Spinal cord (tissue), 10 donors: Measurements from ENCODE around the gene ANKRD55. TPM values are rescaled to one million over a fixed set of nuclear protein-coding genes. Genes with fewer than 3 reads are reported as not detected.
"Not testable (repeated sequence)": the region's sequence is repeated elsewhere in the genome, so short reads cannot be mapped to it uniquely, and the experiment has no call there.

Experiments
- DNase-seq, 6 donors: peaks; one replicate each; pipeline versions ENCODE4 v3.0.0 to v3.0.0-alpha.2; 2013 to 2015; ENCODE audit warnings: low spot score in 6 of 6, low read depth in 4 of 6
- H3K27ac ChIP-seq: one replicate; pipeline ENCODE4 v1.5.1; 2013; ENCODE audit warnings: low read depth, low read length, control low read depth
- H3K27me3 ChIP-seq: one replicate; pipeline ENCODE4 v1.6.1; 2013; ENCODE audit warnings: low read length; ENCODE audit not compliant: control insufficient read depth, insufficient read depth
- H3K36me3 ChIP-seq: one replicate; pipeline ENCODE4 v1.6.1; 2013; ENCODE audit warnings: low read length; ENCODE audit not compliant: control insufficient read depth, insufficient read depth
- H3K4me1 ChIP-seq: one replicate; pipeline ENCODE4 v1.6.1; 2013; ENCODE audit warnings: low read length; ENCODE audit not compliant: control insufficient read depth, insufficient read depth
- H3K4me3 ChIP-seq: one replicate; pipeline ENCODE4 v1.5.1; 2013; ENCODE audit warnings: low read depth, low read length, control low read depth
- H3K9me3 ChIP-seq: one replicate; pipeline ENCODE4 v1.6.1; 2013; ENCODE audit warnings: low read length; ENCODE audit not compliant: control insufficient read depth, insufficient read depth
- WGBS: methylation state at CpG from one replicate; pipeline ENCODE4 v1.1.5; 2013; ENCODE audit warnings: missing lambda C conversion rate; ENCODE audit not compliant: insufficient coverage; 5-methylcytosine and 5-hydroxymethylcytosine counted together
- polyA plus RNA-seq, 2 donors: library from polyadenylated mRNA; unstranded; fragments of 120-200 nt; gene quantifications; one replicate each; pipeline ENCODE4 v1.2.1, GENCODE V29; 2013; ENCODE audit not compliant: insufficient read length in 2 of 2
- total RNA-seq, 2 donors: library from RNA; depleted of rRNA in 1 of 2; stranded (reverse); fragments of 120-200 nt in 1 of 2; fragments of >200 nt in 1 of 2; gene quantifications; one replicate each; pipeline versions ENCODE4 v1.2.3 to v1.2.4, GENCODE V29; 2013 to 2014
- donor health status: healthy.

The ANKRD55 gene
- total and polyA plus RNA-seq, 4 donors, result 3.9 to 14.0 (median 11.3) TPM

DNA sequence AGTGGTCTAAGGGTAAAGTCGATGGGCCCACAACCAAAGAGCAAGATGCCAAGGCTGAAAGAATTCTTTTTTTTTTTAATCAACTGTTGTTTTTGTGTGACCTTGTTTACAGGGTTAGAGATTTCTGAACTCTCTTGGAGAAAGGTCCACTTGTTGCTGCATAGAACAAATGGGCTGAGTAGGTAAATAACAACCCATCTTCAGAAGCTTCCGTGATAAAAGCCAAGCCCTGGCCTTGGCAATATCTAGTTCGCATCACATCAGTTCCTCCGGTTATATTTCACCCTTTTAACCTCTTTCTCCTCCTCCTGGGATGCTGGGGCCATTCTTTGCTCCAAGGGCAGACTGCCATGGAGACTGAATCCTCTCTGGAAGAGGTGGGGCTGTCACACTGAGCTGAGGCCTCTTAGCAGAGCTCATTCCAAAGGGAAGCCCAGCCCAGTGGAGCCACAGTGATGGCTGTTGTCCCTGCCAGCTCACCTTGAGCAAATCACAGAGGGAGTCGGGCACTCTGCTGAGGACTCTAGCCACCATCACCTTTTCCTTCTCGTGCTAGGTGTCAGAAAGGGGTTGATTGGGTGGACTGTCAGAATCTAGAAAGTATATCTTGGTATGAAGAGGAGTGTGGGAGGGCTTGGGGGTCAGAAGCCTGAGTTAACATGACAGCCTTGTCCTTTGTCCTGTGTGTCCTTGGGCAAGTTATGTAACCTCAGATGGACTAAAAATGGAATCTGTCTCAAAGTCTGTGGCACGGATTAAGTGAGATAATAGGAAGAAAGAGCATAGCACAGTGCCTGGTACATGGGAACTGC lies 17.9 kb downstream of the ANKRD55 start:
- Histone ChIP-seq H3K36me3 (no peaks in the 10 kb centered on the region), H3K4me3 (no peak overlapping the region), H3K27ac (no peak overlapping the region), H3K4me1 (no peaks in the 10 kb centered on the region), H3K9me3 (peaks cover 10% of the 10 kb centered on the region), H3K27me3 (no peaks in the 10 kb centered on the region)
- 70% methylated on average over 5 of the region's 7 CpGs for WGBS
- DNase-seq, result no peak

GRCh38 chr5:56213886-56214535 lies 19.1 kb downstream of the ANKRD55 start:
- not testable (repeated sequence) for H3K27me3 ChIP-seq, H3K27ac ChIP-seq, H3K9me3 ChIP-seq, H3K4me3 ChIP-seq, H3K4me1 ChIP-seq, H3K36me3 ChIP-seq, DNase-seq
- no CpG with 5 or more reads among the region's 4 CpGs for WGBS

GRCh38 chr5:56212130-56212879 lies 20.8 kb downstream of the ANKRD55 start:
- Histone ChIP-seq H3K27me3 (no peaks in the 10 kb centered on the region), H3K36me3 (no peaks in the 10 kb centered on the region), H3K4me3 (no peak overlapping the region), H3K4me1 (no peaks in the 10 kb centered on the region), H3K27ac (no peak overlapping the region), H3K9me3 (peaks cover 7% of the 10 kb centered on the region)
- no CpG with 5 or more reads among the region's 4 CpGs for WGBS
- DNase-seq, result no peak

GRCh38 chr5:56211298-56211865 lies 21.7 kb downstream of the ANKRD55 start:
- 75% methylated on average over 2 of the region's 2 CpGs for WGBS

GRCh38 chr5:56208681-56209080 lies 24.4 kb downstream of the ANKRD55 start:
- Histone ChIP-seq H3K36me3 (no peaks in the 10 kb centered on the region), H3K9me3 (no peaks in the 10 kb centered on the region), H3K4me3 (no peak overlapping the region), H3K4me1 (no peaks in the 10 kb centered on the region), H3K27ac (no peak overlapping the region), H3K27me3 (no peaks in the 10 kb centered on the region)
- 94% methylated on average over 5 of the region's 9 CpGs for WGBS
- no peak for DNase-seq

More at GRCh38 chr5:56211298-56211865, 21.7 kb downstream of the ANKRD55 start:
- Histone ChIP-seq H3K27ac (no peak overlapping the region), H3K27me3 (no peaks in the 10 kb centered on the region), H3K36me3 (no peaks in the 10 kb centered on the region), H3K9me3 (no peaks in the 10 kb centered on the region), H3K4me3 (no peak overlapping the region), H3K4me1 (no peaks in the 10 kb centered on the region)
- DNase-seq, result no peak

DNA sequence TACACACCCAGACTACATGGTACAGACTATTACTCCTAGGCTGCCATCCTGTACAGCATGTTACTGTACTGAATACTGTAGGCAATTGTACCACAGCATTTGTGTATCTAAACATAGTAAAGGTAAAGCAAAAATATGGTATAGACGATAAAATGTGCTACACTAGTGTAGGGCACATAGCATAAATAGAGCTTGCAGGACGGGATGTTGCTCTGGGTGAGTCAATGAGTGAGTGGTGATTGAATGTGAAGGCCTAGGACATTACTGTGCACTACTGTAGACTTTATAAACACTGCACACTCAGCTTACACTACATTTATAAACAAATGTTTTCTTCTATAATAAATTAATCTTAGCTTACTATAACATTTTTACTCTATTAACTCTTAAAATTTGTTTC lies 25.6 kb downstream of the ANKRD55 start:
- H3K36me3 ChIP-seq, result no peaks in the 10 kb centered on the region

DNA sequence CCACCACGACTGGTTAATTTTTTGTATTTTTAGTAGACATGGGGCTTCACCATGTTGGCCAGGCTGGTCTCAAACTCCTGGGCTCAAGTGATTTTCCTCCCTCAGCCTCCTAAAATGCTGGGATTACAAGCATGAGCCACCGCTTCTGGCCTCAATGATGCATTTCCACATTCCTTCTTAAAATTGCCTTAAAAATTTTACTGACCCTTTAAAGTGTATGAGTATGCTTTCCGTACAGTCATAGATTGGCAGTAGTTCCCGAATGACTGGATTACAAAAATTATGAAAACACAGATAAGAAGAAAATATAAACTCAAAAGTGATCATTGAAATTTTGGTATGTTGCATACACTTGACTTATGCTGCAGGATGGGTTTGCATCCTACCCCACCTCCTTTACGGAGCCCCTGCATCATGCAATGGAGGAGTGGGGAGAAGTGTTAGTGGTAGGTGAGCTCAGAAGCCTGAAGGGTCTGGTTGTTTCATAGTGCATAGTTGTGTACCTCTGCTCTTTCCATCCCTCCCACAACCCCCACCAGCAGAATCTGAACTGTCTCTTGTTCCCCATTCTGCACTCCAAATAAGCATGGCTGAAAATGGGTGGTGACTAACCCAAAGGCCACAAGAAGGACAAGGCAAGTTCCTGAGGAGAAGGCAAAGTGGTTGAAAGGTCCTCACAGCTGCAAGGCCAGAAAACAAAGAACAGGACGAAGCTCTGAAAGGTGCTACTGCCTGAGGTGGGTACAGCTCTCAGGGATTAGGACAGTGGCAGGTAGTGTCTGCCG lies 26.8 kb downstream of the ANKRD55 start:
- no peak overlapping the region for H3K4me3 ChIP-seq
- no peaks in the 10 kb centered on the region for H3K9me3 ChIP-seq
- no peaks in the 10 kb centered on the region for H3K36me3 ChIP-seq
- DNase-seq, result no peak
- H3K4me1 ChIP-seq, result no peaks in the 10 kb centered on the region
- no peak overlapping the region for H3K27ac ChIP-seq
- 100% methylated on average over 2 of the region's 7 CpGs for WGBS
- no peaks in the 10 kb centered on the region for H3K27me3 ChIP-seq

More for the DNA sequence above, 25.6 kb downstream of the ANKRD55 start:
- Histone ChIP-seq H3K27me3 (no peaks in the 10 kb centered on the region), H3K9me3 (no peaks in the 10 kb centered on the region), H3K27ac (no peak overlapping the region), H3K4me1 (no peaks in the 10 kb centered on the region), H3K4me3 (no peak overlapping the region)
- no CpG with 5 or more reads among the region's 2 CpGs for WGBS
- no peak for DNase-seq

DNA sequence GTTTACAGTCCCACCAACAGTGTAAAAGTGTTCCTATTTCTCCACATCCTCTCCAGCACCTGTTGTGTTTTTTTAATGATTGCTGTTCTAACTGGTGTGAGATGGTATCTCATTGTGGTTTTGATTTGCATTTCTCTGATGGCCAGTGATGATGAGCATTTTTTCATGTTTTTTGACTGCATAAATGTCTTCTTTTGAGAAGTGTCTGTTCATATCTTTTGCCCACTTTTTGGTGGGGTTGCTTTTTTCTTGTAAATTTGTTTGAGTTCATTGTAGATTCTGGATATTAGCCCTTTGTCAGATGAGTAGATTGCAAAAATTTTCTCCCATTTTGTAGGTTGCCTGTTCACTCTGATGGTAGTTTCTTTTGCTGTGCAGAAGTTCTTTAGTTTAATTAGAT lies 29.2 kb downstream of the ANKRD55 start:
- not testable (repeated sequence) for DNase-seq, H3K27ac ChIP-seq, H3K4me1 ChIP-seq, H3K36me3 ChIP-seq, H3K27me3 ChIP-seq, H3K4me3 ChIP-seq, H3K9me3 ChIP-seq

DNA sequence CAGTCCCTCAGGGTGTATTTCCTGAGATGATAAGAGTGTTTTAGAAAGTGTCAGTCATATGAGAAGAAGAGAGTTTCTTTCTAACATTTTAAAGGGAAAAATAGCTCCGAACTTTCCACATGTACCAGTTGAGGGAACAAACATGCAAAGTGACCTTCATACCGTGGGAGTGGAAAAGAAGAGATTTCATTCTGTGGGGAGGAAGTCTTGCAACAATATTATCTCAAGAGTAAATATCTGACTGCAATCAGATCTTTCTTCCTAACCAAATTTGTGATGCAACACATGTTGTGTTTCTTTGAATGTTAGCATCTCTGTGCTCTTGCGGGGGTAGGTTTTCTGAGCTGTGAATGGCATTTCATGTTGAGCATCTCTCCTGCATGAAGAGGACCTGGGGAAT lies 30.6 kb downstream of the ANKRD55 start:
- WGBS, result no CpG with 5 or more reads among the region's 3 CpGs
- Histone ChIP-seq H3K4me1 (no peaks in the 10 kb centered on the region), H3K27ac (no peak overlapping the region), H3K36me3 (no peaks in the 10 kb centered on the region), H3K27me3 (no peaks in the 10 kb centered on the region), H3K9me3 (no peaks in the 10 kb centered on the region), H3K4me3 (no peak overlapping the region)
- DNase-seq, result no peak
